ENCODE data around the gene SMYD1.

DNA sequence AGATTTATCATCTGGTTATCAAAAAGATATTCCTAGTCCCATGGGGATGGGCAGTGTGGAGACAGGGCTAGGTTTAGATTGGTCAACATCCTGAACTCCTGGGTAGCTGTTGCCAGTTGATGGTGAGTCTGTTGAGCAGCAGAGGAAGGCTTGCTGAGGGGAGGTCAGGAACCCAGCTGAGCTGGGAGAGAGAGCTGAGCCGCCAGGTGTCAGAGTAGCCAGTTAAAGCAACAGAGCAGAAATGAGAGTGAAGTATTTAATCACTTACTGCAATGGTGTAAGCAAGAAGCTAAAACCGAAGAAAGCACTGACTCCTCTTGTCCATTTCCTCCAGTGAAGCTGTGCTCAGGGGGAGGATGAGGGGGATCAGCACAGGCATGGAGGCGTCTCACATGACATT is 29.6 kb downstream of the SMYD1 start:
- TF ChIP-seq, protein P1, sequence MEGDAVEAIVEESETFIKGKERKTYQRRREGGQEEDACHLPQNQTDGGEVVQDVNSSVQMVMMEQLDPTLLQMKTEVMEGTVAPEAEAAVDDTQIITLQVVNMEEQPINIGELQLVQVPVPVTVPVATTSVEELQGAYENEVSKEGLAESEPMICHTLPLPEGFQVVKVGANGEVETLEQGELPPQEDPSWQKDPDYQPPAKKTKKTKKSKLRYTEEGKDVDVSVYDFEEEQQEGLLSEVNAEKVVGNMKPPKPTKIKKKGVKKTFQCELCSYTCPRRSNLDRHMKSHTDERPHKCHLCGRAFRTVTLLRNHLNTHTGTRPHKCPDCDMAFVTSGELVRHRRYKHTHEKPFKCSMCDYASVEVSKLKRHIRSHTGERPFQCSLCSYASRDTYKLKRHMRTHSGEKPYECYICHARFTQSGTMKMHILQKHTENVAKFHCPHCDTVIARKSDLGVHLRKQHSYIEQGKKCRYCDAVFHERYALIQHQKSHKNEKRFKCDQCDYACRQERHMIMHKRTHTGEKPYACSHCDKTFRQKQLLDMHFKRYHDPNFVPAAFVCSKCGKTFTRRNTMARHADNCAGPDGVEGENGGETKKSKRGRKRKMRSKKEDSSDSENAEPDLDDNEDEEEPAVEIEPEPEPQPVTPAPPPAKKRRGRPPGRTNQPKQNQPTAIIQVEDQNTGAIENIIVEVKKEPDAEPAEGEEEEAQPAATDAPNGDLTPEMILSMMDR (conservative IDR thresholded peaks at IDR 0.05) = no peak
- TF ChIP-seq ZFX (IDR thresholded peaks at IDR 0.05) = no peak
